AG09319 (cell line): ENCODE results near the gene MAP4K1.

Experiments
- DNase-seq: peaks from one replicate; pipeline ENCODE4 v3.0.0-alpha.2; 2010; ENCODE audit warnings: low read depth; ENCODE audit errors: extremely low read depth
- TF ChIP-seq, protein P1 (sequence below): IDR thresholded peaks from 2 replicates; pipeline ENCODE4 v1.5.1; 2011; ENCODE audit warnings: low read depth, mild to moderate bottlenecking, inconsistent platforms, low read length, moderate library complexity

Gene MAP4K1

DNA sequence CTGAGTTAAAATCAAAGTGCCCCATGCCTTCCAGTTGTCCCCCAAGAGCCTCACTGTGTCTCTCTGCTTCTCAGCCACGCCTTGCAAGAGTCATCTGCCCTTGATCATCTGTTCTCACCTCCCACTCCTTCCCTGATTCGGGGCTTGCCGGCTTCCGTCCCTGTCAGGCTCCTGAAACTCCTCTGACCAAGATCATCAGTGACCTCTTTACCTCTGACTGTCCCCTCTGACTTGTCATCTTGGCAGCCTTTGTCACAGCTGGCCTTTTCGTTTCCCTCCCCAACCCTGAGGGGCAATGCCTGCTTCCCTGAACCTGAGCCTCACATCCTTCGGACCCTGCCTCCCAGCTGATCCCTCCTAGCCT lies 66.3 kb downstream of the MAP4K1 start:
- TF ChIP-seq, protein P1, sequence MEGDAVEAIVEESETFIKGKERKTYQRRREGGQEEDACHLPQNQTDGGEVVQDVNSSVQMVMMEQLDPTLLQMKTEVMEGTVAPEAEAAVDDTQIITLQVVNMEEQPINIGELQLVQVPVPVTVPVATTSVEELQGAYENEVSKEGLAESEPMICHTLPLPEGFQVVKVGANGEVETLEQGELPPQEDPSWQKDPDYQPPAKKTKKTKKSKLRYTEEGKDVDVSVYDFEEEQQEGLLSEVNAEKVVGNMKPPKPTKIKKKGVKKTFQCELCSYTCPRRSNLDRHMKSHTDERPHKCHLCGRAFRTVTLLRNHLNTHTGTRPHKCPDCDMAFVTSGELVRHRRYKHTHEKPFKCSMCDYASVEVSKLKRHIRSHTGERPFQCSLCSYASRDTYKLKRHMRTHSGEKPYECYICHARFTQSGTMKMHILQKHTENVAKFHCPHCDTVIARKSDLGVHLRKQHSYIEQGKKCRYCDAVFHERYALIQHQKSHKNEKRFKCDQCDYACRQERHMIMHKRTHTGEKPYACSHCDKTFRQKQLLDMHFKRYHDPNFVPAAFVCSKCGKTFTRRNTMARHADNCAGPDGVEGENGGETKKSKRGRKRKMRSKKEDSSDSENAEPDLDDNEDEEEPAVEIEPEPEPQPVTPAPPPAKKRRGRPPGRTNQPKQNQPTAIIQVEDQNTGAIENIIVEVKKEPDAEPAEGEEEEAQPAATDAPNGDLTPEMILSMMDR = no peak

DNA sequence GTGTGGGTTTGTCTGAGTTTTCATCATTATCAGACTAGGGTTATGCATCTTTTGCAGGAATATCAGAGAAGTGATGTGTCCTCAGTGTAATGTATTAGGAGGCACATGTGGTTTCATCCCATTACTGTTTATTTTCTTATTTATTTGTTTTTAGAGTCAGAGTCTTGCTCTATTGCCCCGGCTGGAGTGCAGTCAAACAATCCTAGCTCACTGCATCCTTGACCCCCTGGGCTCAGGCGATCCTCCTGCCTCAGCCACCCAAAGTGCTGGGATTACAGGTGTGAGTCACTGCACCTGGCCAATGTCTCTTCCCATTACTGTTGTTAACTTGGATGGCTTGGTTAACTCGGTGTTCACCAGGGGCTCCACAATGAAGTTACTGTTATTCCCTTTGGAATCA lies 67.4 kb downstream of the MAP4K1 start:
- no peak for DNase-seq
- TF ChIP-seq, protein P1 = no peak

More for the DNA sequence above, 66.3 kb downstream of the MAP4K1 start:
- no peak for DNase-seq

DNA sequence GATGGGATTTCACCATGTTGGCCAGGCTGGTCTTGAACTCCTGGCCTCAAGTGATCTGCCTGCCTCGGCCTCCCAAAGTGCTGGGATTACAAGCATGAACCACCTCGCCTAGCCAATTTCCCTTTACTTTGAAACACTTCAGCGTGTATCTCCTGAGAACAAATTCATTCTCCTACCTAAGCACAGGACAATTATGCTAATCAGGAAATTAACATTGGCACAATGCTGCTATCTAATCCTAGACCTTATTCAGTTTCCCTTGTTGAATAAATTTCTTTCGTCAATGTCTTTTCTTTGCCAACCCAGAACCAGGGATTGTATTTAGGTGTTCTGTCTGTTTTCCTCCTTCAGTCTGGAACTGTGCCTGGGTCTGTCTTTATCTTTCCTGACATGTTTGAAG lies 67.8 kb downstream of the MAP4K1 start:
- TF ChIP-seq, protein P1 = no peak
- no peak for DNase-seq

DNA sequence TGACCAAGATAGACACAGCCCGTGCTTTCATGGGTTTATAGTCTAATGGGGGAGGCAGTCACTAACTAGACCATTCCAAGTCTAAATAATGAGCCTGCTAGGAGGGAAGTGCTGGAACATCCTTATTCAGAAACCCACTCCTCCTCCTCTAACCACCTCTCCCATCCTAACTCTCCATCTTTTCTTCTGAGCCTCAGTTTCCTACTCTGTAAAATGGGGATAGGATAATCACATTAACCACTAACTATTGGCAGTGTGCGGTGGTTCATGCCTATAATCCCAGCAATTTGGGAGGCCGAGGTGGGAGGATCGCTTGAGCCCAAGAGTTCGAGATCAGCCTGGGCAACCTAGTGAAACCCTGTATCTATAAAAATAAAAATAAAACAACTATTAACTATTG lies 68.7 kb downstream of the MAP4K1 start:
- TF ChIP-seq, protein P1 = no peak
- DNase-seq = no peak

DNA sequence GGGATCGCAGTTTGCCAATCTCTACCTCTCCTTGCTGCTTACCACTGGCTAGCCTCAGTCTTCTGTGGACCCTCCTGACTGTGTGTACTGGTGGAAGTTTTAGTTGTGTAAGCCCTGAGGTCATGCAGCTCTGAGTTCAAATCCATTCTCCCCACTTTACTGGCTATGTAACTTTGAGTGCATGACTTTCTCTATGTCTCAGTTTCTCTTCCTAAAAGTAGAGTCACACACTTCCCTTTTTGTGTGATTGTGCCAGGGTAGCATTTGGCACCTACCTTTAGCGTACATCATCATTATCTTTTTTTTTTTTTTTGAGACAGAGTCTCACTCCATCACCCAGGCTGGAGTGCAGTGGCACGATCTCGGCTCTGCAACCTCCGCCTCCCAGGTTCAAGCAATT lies 70.3 kb downstream of the MAP4K1 start:
- TF ChIP-seq, protein P1 = no peak
- no peak for DNase-seq

DNA sequence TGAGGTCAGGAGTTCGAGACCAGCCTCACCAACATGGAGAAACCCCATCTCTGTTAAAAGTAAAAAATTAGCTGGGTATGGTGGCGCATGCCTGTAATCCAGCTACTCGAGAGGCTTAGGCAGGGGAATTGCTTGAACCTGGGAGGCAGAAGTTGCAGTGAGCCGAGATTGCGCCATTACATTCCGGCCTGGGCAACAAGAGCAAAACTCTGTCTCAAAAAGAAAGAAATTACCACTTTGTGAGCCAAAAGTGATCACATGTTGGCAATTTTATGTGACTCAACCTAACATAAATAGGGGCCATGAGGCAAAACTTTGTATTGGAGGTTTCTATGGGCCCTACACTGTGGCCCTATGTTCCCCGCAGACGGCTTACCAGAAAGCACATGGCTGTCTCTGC lies 72.2 kb downstream of the MAP4K1 start:
- TF ChIP-seq, protein P1 = no peak

DNA sequence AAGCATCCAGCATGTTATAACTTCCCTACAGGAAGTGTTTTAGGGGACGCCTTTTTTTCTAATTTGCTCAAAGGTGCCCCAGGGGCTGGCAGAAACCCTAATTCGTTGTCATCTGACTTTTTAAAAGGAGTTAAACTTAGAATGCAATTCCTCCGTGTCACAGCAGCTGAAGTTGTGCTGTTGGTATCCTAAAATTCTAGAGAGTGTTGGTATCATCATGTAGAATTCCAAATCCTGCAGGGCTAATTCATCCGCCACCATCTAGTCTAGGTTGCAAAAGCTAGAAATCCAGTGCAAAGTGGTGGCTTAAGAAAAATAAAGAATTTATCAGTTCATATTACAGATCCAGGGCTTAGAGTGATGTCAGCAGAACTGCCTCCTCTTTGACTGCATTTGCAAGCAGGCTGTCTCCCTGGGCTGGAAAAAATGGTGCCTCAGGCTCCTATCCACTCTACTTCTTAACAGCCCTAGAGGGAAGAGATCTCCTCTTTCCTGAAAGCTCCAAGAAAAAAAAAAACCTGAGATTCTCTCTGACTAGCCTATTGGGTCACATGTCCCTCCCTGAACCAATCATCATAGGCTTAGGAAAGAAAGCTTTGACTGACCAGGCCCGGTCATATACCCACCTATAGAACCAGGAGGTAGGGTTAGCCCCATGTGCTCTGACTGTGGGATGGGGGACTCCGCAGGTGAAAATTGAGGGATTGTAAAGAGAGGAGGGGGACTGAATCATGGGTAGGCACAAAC lies 73.0 kb downstream of the MAP4K1 start:
- DNase-seq = peak; percentile 22
- TF ChIP-seq, protein P1 = peak; percentile 52

More for the DNA sequence above, 72.2 kb downstream of the MAP4K1 start:
- no peak for DNase-seq
